RPMI7951 (cell line): ENCODE data around the gene AFAP1. TPM values are rescaled to one million over a fixed set of nuclear protein-coding genes. Genes with fewer than 3 reads are reported as not detected.
"Not testable (repeated sequence)": the region's sequence is repeated elsewhere in the genome, so short reads cannot be mapped to it uniquely, and the experiment has no call there.

Experiments used
- DNase-seq: peaks from one replicate; pipeline ENCODE4 v3.0.0-alpha.2; 2012; ENCODE audit warnings: low read depth
- total RNA-seq: library from RNA; depleted of rRNA; stranded (reverse); fragments of >200 nt; shearing (Covaris generic); gene quantifications from 2 replicates; pipeline ENCODE4 v1.2.3, GENCODE V29; 2014

AFAP1 gene
- total RNA-seq, 1 experiment from 2014 or later: 31.4 TPM

DNA sequence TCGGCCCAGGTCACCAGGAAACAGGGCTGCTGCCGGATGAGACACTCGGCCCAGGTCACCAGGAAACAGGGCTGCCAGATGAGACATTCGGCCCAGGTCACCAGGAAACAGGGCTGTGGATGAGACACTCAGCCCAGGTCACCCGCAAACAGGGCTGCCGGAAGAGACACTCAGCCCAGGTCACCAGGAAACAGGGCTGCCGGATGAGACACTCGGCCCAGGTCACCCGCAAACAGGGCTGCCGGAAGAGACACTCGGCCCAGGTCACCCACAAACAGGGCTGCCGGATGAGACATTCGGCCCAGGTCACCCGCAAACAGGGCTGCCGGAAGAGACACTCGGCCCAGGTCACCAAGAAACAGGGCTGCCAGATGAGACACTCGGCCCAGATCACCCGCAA, 21.5 kb downstream of the AFAP1 start:
- not testable (repeated sequence) for DNase-seq

DNA sequence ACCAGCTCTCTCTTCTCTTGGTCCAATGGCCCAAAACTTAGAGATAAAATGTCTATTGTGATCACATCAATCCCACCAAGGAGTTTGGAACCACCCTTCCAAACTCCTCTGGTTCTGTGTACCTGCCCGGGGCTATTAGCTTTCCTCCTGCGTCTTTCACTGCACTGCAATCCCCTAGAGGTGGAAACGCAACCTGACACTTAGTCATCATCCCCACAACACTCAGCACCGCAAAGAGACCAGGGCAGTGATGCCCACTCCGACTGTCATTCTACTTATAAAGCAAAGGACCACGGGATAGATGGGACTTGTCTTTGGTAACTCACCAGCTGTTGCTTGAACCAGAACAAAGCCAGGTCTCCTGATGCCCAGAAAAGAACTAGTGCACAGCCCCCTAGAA, 22.0 kb downstream of the AFAP1 start:
- no peak for DNase-seq

DNA sequence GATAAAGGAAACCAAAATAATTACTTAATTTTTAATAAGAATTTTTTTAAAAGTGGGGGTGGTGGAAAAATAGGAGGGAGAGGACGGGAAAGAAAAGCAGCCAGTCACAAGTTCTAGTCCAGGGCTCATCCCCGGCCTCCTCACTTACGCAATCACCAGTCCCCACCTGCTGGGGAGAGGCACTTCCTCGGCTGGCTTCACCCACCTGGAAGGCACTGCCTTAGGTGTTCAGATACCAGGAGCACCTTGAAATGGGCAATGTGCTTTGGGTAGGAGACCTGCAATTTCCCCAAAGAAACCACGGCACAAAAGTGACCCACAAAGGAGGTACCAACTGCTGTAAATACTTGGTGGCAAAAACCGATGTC, 23.8 kb downstream of the AFAP1 start:
- no peak for DNase-seq

DNA sequence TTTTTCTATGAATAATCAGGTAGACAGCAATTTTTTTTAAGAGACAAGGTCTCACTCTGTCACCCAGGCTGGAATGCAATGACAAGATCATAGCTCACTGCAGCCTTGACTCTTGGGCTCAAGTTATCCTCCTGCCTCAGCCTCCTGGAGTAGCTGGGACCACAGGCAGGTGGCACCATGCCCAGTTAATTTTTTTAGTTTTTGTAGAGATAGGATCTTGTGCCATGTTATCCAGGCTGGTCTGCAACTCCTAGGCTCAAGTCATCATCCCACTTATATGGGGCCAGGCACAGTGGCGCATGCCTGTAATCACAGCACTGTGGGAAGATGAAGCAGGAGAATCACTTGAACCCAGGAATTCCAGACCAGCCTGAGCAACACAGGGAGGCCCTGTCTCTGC, 26.8 kb downstream of the AFAP1 start:
- DNase-seq: peak; percentile 48

DNA sequence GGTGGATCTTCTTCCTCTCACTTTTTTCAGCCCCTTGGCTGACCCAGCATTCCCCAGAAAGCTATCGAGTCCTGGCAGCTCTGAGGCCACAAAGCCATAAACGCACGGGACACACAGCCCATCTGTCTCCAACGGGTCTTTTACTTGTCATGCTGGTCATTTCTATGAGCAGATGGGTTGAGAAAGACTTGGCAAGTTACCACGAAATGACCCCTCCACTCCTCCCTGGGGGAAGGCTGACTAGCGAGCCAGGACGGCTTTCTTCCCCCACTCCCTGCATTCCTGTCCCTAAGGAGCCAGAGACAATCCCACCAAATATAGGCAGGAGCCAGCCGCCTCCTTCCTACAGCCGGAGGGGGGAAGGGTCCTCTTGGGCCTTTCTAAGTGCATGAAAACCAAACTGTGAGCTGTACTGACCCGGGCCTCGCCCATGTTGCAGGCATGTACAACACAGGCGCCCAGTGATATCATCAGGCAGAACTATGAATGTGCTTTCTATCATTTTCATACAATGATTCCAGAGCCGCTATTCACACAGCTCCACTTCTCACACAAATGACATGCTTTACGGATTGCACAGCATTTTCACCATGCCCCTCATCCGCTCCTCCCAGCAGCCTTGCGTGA, 28.6 kb downstream of the AFAP1 start:
- peak; percentile 72 for DNase-seq

DNA sequence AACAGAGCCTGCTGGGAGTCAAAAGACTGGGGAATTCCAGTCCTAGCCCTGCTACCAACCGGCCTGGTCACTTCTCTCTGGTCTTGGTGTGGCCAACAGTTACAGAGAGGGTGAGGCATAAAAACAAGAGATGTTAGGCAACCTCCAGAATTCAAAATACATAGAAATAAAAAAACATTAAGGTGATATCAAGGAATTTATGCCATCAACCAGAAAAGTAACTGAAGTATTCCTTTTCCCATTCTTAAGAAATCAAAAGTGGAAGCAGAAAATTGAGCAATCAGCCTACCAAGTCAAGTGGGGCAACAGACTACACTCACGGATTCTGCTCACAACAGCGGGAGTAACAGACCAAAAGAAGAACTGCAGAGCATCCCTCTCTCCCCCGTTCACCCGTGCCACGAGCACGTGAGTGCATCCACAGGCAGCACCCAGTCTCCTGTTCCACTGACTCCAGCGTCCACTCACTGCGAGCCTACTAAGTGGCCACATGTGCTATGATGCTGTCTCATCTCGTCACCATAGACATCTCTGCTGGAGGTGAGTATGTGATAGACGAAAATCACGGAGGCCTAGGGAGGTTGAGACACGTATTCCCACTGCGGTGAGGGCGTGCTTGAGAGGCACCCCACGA, 29.3 kb downstream of the AFAP1 start:
- DNase-seq: peak; percentile 44

DNA sequence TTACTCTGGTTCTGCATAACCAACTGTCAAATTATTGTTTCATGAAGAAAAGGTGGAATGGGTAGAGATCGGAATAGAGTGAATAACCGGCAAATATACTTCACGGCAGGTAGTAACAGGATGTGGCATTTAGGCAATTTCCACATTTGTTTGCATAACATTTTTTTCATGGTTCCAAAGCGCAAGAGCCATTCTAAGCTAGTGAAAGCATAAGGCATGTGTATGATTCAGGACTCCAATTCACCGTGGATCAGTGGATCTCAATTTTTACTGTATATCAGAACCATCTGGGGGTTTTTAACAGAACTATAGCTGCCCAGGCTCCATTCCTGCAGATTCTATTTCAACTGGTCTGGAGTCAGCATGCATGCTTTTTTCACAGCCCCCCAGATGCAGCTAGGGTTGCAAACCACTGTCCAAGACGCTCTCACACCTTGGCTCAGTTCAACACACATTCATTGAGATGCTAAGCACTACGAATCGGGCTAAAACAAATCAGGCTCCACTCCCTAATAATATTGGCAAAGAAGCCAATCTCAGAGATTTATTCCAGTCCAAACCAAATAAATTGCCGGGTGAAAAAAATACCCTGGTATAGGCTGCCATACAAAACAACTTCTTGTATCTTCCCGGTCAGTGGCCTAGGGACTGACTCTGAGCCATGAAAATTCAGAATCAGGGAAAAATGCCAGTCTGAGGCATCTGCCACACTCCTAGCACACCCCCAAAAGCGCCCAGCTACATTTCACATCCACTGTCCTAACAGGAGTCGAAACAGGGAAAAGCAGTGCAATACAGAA, 30.0 kb downstream of the AFAP1 start:
- DNase-seq: no peak

DNA sequence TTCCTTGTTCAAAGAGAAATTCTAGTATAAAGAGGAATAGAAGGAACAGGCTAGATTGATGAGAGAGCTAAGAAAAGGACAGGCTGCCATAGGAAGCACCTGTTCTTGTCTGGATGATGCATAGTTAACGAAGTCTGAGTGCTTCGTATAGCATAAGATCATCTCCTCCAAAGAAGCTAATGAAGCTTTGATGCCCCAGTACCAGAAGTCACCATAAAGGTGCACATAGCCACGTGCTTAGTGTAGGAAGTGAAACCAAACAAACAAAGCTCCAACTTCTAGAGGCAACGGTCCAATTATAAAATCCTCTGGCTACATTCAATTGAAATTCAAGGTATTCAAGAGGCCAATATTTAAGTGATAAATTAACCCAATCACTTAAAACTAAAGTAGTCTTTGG, 31.0 kb downstream of the AFAP1 start:
- DNase-seq: no peak

DNA sequence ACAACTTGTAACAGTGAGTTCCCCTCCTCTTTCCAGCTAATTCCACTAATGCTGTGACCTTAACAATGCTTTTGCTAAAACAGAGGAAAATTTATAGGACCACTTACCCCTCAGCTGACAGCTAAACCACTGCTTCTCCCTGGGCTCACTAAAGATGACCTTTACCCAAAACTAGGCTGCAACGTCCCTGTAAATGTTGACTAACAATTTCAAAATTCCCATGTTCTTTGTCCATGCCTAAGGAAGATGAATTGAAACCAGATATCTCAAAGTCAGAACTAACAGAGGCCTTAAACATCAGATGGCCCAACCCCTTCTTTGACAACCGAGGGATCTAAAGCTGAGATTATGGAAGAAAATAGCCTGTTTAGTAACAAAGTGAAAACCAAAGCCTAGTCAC, 32.5 kb downstream of the AFAP1 start:
- no peak for DNase-seq

DNA sequence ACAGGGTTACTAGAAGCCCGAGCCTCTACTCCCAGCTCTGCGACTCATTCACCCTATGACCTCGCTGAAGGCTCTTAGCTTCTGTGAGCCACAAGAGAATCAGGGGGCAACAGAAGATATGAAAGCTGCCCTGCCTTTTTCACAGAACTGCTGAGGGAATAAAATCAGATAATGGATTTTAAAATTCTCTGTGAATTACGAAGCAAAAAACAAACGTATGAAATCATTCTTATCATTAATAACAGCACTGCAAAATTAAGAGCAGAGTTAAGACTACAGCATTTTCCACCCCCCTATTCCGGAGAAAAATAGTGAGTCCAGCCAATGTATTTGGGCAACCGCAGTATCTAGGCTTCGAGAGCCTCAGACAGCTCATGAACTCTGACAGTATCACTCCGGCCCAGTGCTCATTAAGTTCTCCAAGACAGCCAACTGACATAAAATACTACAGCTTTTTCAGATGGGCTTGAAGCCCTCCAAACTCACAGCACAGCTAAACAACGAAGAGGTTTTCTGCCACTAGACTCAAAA, 33.4 kb downstream of the AFAP1 start:
- DNase-seq: no peak

DNA sequence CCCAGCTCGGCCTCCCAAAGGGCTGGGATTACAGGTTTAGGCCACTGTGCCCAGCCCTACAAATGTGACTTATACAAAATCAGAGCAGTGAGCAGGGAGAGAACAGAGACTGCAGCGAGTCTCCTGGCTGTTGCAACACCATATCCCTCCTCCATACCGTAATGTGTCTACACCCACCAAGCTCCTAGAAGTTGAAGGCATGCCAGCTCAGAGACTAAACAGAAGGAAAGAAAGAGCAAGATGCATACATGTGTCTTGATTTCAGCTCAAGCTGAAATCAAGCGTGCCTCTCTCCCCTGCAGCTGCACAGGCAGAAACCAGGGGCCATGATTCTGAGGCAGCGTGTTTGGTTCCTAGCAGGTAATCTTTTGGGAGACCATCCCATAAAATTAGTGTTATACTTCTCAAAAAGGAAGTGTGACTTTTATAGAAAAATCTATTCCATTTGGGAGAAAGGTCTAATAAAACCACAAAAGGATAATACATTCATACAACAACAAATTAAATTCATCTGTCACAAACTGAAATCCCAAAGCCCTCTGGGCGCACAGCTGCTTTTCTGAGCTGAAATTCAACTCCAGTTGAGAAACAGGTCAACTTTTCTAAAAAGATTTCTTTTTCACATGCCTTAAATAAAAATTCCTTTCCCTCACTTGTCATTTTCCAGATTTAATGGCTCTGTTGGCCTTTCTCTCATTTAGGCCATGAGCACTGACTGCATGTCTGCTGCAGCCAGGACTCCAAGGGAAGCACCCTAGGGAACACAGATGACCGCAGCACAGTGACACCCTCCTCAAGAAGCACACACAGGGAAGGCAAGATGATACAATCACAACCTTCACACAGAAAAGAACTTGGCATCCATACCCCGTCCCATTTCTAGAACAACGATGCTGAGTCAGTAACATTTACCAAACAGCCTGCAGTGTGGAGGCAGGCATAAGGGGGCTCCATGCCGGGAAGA, 34.4 kb downstream of the AFAP1 start:
- peak; percentile 82 for DNase-seq

DNA sequence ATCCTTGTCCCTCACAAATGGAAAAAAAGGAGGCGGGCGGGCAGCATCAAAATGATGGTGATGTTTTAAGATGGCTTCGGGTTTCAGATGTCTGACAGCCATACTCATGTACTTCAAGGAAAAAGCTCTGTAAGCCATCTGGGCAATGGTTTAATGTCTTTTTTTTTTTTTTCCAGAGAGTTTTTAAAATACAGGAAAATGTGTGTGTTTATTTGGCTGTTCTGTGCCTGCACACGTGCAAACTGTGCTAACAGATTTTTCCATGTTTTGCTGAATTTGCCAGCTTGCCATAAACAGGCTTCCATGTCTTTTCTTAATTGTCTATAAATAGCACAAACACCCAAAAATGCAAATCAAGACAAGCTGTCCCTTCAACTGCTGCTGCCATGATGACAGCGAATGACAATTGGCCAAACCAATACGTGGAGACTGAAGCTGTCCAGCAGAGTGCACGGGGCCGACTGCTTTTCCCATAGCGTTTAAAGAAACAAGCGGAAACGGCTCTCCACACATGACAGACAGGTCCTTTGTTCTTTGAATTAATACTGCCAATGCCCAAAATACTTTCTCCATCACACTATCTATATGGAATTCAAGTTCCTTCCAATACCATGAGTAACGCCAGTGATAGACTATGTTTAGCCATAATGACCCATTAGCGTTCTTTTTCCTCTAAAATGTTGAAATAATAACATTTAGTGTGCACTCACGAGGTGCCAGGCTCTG, 35.7 kb downstream of the AFAP1 start:
- DNase-seq: peak; percentile 68

DNA sequence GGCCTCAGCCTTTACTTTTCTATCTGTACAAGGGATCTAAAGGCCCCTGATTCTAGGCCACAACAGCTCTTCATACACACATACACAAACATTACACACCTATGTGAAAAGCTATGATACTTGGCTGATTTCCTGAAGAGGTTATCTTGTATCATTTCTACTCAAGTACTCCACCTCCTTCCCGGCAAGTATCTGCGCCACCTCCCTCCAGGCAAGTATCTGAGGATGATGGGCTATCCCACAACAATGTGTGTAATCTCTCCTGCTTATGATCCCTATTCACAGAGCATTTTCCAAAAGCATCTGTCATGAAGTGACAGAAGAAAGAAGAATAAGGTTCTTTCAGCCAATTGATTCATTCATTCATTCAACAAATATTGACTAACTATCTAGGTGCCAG, 36.8 kb downstream of the AFAP1 start:
- DNase-seq: no peak

DNA sequence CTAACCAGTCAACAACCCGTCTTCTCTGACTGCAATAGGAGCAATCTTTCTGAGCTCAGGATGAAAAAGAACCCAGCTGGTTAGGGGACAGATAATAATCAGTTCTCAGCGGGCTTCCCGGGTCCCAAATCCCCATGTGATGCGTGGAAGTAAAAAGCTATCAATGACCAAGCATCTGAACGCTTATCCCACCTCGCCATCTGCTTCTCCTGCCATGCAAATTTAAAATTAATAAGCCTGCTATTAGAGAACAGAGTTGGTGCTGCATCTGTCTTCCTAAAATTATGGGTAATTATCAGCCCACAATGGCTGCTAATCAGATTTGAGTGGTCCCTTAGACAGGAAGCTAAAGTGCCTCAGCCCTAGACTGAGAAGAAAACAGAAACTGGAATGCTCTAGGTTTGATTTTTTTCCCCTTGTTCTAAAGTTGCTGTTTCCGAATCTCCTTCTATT, 37.5 kb downstream of the AFAP1 start:
- no peak for DNase-seq

DNA sequence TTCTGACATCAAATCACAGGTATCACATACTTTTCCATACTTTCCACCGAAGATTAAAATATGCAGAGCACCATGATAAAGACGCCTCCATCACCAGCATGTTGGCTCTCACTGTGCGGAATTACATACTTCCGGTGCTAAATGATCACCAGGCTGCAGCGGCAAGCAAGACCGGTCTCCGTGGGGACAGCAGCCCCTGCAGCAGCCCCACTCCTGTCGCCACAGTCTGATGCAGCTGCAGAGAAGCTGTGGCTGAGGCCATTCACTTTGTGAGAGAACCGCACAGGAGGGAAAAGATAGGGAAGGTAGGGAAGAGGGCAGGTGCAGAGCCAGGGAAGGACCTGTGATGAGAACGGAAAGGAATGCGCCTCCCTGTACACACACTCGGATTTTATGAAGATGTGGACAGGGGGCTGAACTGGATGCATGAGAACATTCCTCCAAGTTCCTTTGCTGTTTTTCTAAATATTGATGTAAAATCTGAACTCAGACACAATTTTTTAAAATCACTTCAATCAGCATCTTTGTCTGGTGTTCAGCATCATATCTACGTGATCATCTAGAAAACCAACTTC, 38.3 kb downstream of the AFAP1 start:
- DNase-seq: no peak

DNA sequence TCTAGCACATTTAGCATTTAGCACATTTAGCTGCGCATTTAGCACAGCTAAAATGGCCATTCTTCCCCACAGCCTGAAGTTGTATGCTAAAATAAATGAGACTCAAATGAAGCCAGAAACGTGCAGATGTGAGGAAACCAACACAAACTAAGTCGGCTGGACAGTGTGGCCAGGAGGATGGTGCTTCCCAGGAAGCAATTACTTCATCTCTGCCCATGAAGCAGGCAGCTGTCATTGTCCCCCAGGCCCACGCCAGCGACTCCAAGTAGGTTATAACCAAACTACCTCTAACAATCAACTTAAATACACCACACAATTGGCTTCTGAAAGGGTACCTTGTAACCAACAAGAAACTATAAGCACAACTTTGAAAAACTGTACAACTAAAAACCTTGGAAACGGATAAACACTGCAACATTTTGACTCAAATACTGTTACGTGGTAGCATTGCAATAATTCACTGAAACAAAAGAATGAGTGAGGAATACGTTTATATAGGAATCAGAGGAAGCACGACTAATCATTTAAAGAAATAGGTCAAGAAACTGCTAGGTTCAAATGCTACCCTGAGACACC, 39.2 kb downstream of the AFAP1 start:
- no peak for DNase-seq

DNA sequence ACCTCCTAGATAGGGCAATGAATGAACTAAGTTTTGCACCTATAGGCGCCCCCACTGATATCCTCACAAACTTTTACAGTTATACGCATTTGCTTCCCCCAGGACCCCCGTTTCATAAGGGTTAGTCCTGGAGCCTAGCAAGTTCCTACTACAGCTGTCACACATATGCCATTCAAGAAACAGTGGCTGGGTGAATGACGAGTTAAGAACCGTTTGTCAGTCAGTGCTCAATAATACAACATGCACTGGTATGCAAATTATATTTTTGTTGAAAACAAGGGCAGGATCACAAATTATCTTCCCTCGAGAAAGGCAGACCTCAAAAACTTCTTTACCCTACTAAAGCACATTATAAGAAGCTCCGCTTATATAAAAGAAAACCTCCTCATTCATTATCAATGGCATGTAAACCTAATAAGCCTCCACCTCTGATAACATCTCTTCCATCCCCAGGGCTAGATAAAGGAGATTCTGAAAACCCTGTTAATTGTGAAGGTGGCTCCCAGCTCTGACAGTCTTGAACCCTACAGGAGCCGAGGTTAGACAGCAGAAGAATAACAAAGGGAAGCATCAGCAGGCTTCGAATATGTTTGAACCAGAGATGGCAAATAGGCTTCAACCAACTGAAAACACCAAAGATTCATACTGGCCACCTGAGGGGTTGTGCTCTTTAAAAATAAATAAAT, 40.3 kb downstream of the AFAP1 start:
- no peak for DNase-seq

DNA sequence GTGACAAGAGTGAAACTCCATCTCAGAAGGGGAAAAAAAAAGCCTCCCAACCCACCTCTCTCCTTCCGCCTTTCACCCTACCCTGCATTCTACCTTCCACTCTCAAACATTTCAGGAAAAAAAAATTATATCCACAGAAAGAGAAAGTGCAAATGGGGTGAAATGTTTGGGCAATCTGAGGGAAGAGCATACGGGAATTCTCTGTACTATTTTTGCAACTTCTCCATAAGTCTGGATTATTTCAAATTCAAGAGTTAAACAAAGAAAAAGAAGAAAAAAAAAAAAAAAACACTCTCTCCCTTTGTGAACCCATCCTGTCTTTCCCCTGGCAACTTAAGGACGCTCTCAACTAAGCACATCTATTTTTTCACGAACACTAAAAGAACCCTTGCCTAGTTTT, 41.3 kb downstream of the AFAP1 start:
- DNase-seq: no peak

DNA sequence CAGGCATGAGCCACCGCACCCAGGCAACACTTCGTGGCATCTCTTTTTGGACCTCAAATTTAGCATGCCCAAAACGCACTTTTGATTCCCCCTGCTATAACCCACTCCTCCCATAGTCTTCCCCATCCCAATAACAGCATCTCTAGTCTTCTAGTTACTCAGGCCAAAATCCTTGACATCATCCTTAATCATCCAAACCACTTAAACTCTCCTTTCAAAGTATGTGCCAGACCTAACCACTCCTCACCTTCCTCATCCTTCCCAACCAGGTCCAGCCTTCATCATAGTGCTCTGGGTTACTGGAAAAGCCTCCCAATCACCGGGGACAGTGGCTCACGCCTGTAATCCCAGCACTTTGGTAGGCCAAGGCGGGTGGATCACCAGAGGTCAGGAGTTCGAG, 41.9 kb downstream of the AFAP1 start:
- DNase-seq: peak; percentile 17
